GM10248 (cell line): ENCODE measurements around the gene KCNA5.

Experiments used
- CTCF ChIA-PET: fragments of 300-600 bp; sonication (Branson Sonifier 250); formaldehyde crosslinking; extraction: SDS; loops from one replicate; lab custom pipeline; 2021; ENCODE audit warnings: antibody characterized with exemption; lab: Yijun Ruan, JAX
- POLR2A ChIA-PET: fragments of 350-650 bp; sonication (Branson Sonifier 250); formaldehyde crosslinking; extraction: SDS; loops from one replicate; lab custom pipeline; 2020; ENCODE audit warnings: antibody characterized with exemption; lab: Yijun Ruan, JAX
- DNase-seq: peaks from one replicate; pipeline ENCODE4 v3.0.0; 2012; ENCODE audit errors: extremely low spot score
- CTCF ChIP-seq: IDR thresholded peaks from 2 replicates; pipeline ENCODE4 v1.5.1; 2012; ENCODE audit warnings: mild to moderate bottlenecking, low read depth; ENCODE audit errors: extremely low read depth, missing control alignments, control extremely low read depth

Gene KCNA5

DNA sequence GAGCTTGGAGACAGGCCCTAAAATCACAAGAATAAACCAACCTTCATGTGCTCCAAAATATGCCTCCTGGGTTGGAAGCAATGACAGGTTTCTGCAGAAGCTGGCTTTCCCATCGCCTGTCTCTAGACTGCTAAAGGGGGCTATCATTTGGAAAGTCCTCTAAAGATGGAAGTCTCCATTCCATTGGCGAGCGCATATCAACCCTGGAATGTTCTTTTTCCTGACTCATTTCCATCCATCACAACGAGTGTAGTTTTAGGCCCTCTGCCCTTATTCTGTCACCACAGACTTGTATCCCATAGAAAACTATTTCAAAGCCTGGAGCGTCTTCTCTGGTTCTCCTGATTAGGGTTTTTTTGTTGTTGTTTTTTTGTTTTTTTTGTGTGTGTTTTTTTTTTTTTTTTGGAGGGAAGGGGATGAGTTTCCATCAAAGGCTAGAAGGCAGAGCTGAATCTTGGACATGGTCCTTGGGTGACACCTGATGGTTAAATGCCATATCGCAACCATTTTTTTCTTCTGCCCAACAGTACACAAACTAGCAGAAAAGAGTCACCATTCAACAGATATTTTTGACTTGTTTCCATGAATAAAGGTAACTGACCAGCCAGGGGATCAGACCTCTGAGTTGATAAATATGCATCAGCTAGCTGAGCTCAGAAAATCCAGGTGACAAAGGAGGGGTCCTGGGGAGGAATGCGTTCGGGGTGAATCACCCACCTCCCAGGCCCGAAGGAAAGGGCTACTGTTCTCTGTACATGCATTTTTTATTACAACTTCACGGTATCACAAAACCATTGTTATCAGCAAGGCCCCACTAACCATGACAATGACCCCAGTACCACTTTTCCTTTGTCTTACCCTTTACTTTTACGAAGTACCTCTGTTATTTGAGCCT, 40.5 kb downstream of the KCNA5 start:
- CTCF ChIA-PET, result interaction anchor here (0.9 to 11.3 kb wide), 22 partner anchors 9 to 235 kb away, joined by 3 to 258 read pairs (median 4); no protein-coding TSS in a partner anchor
- POLR2A ChIA-PET, result no interaction called here
- peak; percentile 73 for DNase-seq
- peak; percentile 75 for TF ChIP-seq CTCF

DNA sequence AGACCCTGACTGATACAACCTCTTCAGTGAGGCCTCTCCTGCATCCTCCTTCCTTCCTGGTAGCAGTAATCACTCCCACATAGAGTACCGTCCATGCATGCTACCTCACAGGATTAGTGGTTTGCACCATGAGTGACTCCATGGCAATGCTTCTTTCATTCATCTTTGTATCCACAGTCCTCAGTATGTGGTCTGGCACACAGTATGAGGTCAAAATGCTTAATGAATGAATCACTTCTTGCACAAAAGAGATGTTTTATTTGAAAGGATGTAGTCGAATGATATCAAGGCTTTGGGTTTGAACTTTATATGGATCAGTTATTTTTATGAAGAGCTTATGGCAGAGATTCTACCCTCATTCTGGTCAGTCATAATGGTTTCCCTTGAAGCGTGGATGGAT, 42.2 kb downstream of the KCNA5 start:
- CTCF ChIA-PET, result interaction anchor here (1.1 to 11.3 kb wide), 5 partner anchors 9 to 229 kb away, joined by 3 to 258 read pairs (median 6); no protein-coding TSS in a partner anchor
- DNase-seq, result no peak
- POLR2A ChIA-PET, result no interaction called here
- TF ChIP-seq CTCF, result no peak

DNA sequence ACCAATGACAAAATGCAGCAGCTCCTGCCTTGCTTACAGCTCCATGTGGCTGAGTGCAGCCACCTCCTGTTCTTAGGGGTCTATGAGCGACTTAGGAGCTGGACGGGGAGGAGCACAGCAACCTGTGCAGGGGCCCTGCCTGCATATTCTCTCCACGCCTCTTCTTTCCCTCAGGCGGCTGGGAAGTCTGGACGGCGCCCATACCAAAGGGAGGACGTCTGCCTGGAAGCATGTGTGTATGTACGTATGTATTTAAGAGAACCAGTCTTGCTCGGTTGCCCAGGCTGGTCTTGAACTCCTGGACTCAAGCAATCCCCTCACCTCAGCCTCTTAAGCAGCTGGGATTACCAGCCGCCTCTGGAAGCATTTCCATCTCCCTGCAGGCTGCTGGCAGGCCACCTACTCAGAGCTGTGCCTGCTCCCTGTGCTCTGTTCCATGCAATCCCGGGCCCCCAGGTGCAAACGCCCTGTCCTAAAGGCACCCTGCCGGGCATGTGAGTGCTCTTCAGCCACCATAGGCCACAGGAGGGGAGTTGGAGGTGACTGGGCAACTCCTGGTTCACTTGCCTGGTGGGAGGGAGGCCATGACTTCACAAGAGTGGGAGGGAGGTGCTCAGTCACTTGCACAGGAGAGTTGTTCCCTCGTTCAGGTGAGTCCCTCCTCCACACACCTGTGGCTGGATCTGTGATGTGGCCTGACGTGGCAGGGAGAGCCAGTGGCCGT, 44.3 kb downstream of the KCNA5 start:
- TF ChIP-seq CTCF, result no peak
- ChIA-PET CTCF (interaction anchor here (0.9 to 11.3 kb wide), 3 partner anchors 47 to 231 kb away, joined by 3 to 258 read pairs (median 69); no protein-coding TSS in a partner anchor), POLR2A (no interaction called here)
- DNase-seq, result no peak

- ChIA-PET CTCF (interaction anchor here (7.0 to 11.3 kb wide), 2 partner anchors 66 to 232 kb away, joined by 69 to 258 read pairs; no protein-coding TSS in a partner anchor), POLR2A (no interaction called here)
- no peak for DNase-seq
- TF ChIP-seq CTCF, result no peak
These were observed 45.0 kb downstream of the KCNA5 start for GRCh38 chr12:5088586-5089264.

DNA sequence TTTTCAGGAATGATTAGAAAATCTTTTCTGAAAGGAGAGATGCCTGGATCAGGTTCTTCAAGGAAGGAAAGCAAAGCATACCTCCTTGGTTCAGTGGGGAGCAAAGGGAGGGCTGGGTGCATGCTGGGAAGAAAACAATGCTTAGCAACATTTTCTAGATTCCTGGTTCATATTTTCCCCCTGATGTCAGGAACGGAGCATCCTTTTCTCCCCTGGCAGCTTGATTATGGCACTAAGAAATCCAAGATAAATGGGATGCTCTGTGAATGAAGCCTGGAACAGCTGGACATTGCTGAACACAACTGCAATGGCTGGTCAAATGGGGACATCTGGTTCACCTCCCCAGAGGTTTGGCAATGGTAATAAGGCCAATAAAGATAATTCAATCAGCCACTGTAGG, 50.9 kb downstream of the KCNA5 start:
- CTCF ChIA-PET, result interaction anchor here (0.9 to 4.4 kb wide), 5 partner anchors 8 to 236 kb away, joined by 3 to 18 read pairs (median 3); no protein-coding TSS in a partner anchor

More for the DNA sequence above, 50.9 kb downstream of the KCNA5 start:
- no peak for TF ChIP-seq CTCF
- no peak for DNase-seq
- POLR2A ChIA-PET, result no interaction called here
